ENCODE measurements around the gene TMEM131. TPM values are rescaled to one million over a fixed set of nuclear protein-coding genes. Genes with fewer than 3 reads are reported as not detected.

The TMEM131 gene
- total RNA-seq, 4 donors from 2014 or later = 78.4 to 86.4 (median 80.5) TPM

GRCh38 chr2:97781981-97782380 is 213.8 kb downstream of the TMEM131 start:
- Histone ChIP-seq H3K9me3 (no peaks in the 10 kb centered on the region), H3K27ac (peak overlapping the region; percentile 69 to 80 (median 76)), H3K4me1 (peaks cover 0 to 38% (median 13%) of the 10 kb centered on the region in 4 donors), H3K36me3 (no peaks in the 10 kb centered on the region), H3K27me3 (no peaks in the 10 kb centered on the region), H3K4me3 (peak overlapping the region in 1 of 4 donors; percentile 23)
- peak in 1 of 3 donors; percentile 52 for TF ChIP-seq POLR2AphosphoS5 (IDR thresholded peaks at IDR 0.05)
- TF ChIP-seq CTCF (IDR thresholded peaks at IDR 0.05) = no peak
- in situ Hi-C loops (cut with MboI; ENCODE audit: low pct_ligation_motif_present in 1 of 4, low pct_unique_long_range_greater_than_20kb in 1 of 4, low sequenced_read_pairs in 3 of 4) (no loop called here), intact Hi-C loops (cut with DNase I; ENCODE audit: low total_unique reads) (no loop called here)
- peak; percentile 78 for DNase-seq
- 75% methylated on average over 4 of the region's 4 CpGs; no CpG with 5 or more reads in 1 of the 2 donors for WGBS, 2 donors (ENCODE audit: low coverage in 1 of 2)

- no peaks in the 10 kb centered on the region for H3K9me3 ChIP-seq
- WGBS, 2 donors (ENCODE audit: low coverage in 1 of 2) = 98 to 100% methylated on average over 1 to 4 of the region's 4 CpGs
- peaks cover 0 to 10% (median 3%) of the 10 kb centered on the region in 4 donors for H3K36me3 ChIP-seq
- no peak for TF ChIP-seq POLR2A (IDR thresholded peaks at IDR 0.05)
- TF ChIP-seq POLR2AphosphoS5 (IDR thresholded peaks at IDR 0.05) = no peak
- no peak for TF ChIP-seq EP300 (IDR thresholded peaks at IDR 0.05; ENCODE audit: low read depth)
- no peak for TF ChIP-seq CTCF (IDR thresholded peaks at IDR 0.05)
- H3K27me3 ChIP-seq = no peaks in the 10 kb centered on the region
- H3K27ac ChIP-seq = no peak overlapping the region
- in situ Hi-C loops (cut with MboI; ENCODE audit: low pct_ligation_motif_present in 1 of 4, low pct_unique_long_range_greater_than_20kb in 1 of 4, low sequenced_read_pairs in 3 of 4) (no loop called here), intact Hi-C loops (cut with DNase I; ENCODE audit: low total_unique reads) (no loop called here)
- peaks cover 0 to 27% (median 10%) of the 10 kb centered on the region in 4 donors for H3K4me1 ChIP-seq
- H3K4me3 ChIP-seq = no peak overlapping the region
- DNase-seq = no peak
Measured at GRCh38 chr2:97779141-97779540, 216.6 kb downstream of the TMEM131 start.

- WGBS, 2 donors (ENCODE audit: low coverage in 1 of 2) = 89 to 92% methylated on average over 3 to 11 of the region's 11 CpGs
- Histone ChIP-seq H3K4me3 (no peak overlapping the region), H3K36me3 (peaks cover 0 to 14% (median 6%) of the 10 kb centered on the region in 4 donors), H3K9me3 (no peaks in the 10 kb centered on the region), H3K27me3 (no peaks in the 10 kb centered on the region), H3K4me1 (no peaks in the 10 kb centered on the region), H3K27ac (no peak overlapping the region)
- DNase-seq = no peak
- TF ChIP-seq EP300 (IDR thresholded peaks at IDR 0.05; ENCODE audit: low read depth) = no peak
- TF ChIP-seq POLR2AphosphoS5 (IDR thresholded peaks at IDR 0.05) = no peak
- TF ChIP-seq CTCF (IDR thresholded peaks at IDR 0.05) = no peak
- TF ChIP-seq POLR2A (IDR thresholded peaks at IDR 0.05) = no peak
- intact Hi-C loops (cut with DNase I; ENCODE audit: low total_unique reads) (no loop called here), in situ Hi-C loops (cut with MboI; ENCODE audit: low pct_ligation_motif_present in 1 of 4, low pct_unique_long_range_greater_than_20kb in 1 of 4, low sequenced_read_pairs in 3 of 4) (no loop called here)
Measured at GRCh38 chr2:97775074-97775473, 220.7 kb downstream of the TMEM131 start.

- peaks cover 0 to 14% (median 6%) of the 10 kb centered on the region in 4 donors for H3K36me3 ChIP-seq
- intact Hi-C loops (cut with DNase I; ENCODE audit: low total_unique reads) = no loop called here
- DNase-seq = no peak
Measured at GRCh38 chr2:97774425-97774824, 221.3 kb downstream of the TMEM131 start.

More at GRCh38 chr2:97774425-97774824, 221.3 kb downstream of the TMEM131 start:
- 68 to 76% methylated on average over 7 of the region's 7 CpGs for WGBS, 2 donors (ENCODE audit: low coverage in 1 of 2)
- Histone ChIP-seq H3K4me1 (no peaks in the 10 kb centered on the region), H3K9me3 (no peaks in the 10 kb centered on the region), H3K4me3 (no peak overlapping the region), H3K27me3 (no peaks in the 10 kb centered on the region), H3K27ac (no peak overlapping the region)
- TF ChIP-seq CTCF (IDR thresholded peaks at IDR 0.05) (peak in 1 of 5 experiments; percentile 11), POLR2A (IDR thresholded peaks at IDR 0.05) (no peak)
- in situ Hi-C loops (cut with MboI; ENCODE audit: low pct_ligation_motif_present in 1 of 4, low pct_unique_long_range_greater_than_20kb in 1 of 4, low sequenced_read_pairs in 3 of 4) = no loop called here

Measured in transverse colon (tissue), 4 donors.